ENCODE data around the gene SERPINE2.

Gene SERPINE2

GRCh38 chr2:224039080-224039769 is at the start of gene SERPINE2:
TSS of gene SERPINE2 (minus strand) at chr2:224039286. CDS start at chr2:224001900, 37,386 bp downstream.
- no peak for TF ChIP-seq CTCF (conservative IDR thresholded peaks at IDR 0.05; ENCODE audit: low read depth, low read length)
- peak within 1 kb of the TSS; percentile 96 for H3K4me2 ChIP-seq
- H3K27me3 ChIP-seq (ENCODE audit: insufficient read depth, low read depth): no peaks in the 10 kb centered on the region
- peaks cover 13% of the 10 kb centered on the region for H3K4me1 ChIP-seq (ENCODE audit: low read depth, poor library complexity, severe bottlenecking)
- H3K9ac ChIP-seq: peak within 1 kb of the TSS; percentile 66; the same call in 1 of the 2 replicates
- no peak within 1 kb of the TSS for H3K27ac ChIP-seq
- no peaks in the 10 kb centered on the region for H4K20me1 ChIP-seq (ENCODE audit: insufficient read depth)
- H2AFZ ChIP-seq (ENCODE audit: low read depth): peak within 1 kb of the TSS; percentile 90
- H3K36me3 ChIP-seq (ENCODE audit: insufficient read depth): no peaks in the 10 kb centered on the region
- no peak within 1 kb of the TSS for H3K4me3 ChIP-seq (IDR thresholded peaks at IDR 0.05; ENCODE audit: insufficient read depth, low read depth, low read length)
- no peaks in the 10 kb centered on the region for H3K79me2 ChIP-seq (ENCODE audit: insufficient read depth, low read depth)

- H3K4me1 ChIP-seq (ENCODE audit: low read depth, poor library complexity, severe bottlenecking): no peaks in the 10 kb centered on the region
- no peak overlapping the region for H2AFZ ChIP-seq (ENCODE audit: low read depth)
- TF ChIP-seq CTCF (conservative IDR thresholded peaks at IDR 0.05; ENCODE audit: low read depth, low read length): no peak
- no peak overlapping the region for H3K4me3 ChIP-seq (IDR thresholded peaks at IDR 0.05; ENCODE audit: insufficient read depth, low read depth, low read length)
- no peaks in the 10 kb centered on the region for H3K27me3 ChIP-seq (ENCODE audit: insufficient read depth, low read depth)
- H3K27ac ChIP-seq: no peak overlapping the region
- H3K9ac ChIP-seq: no peak overlapping the region
- no peak overlapping the region for H3K4me2 ChIP-seq
- H3K36me3 ChIP-seq (ENCODE audit: insufficient read depth): no peaks in the 10 kb centered on the region
- no peaks in the 10 kb centered on the region for H4K20me1 ChIP-seq (ENCODE audit: insufficient read depth)
- no peaks in the 10 kb centered on the region for H3K79me2 ChIP-seq (ENCODE audit: insufficient read depth, low read depth)
Measured at GRCh38 chr2:224086226-224086914, 47.3 kb upstream of the SERPINE2 start.

GRCh38 chr2:224085811-224086210 is 46.7 kb upstream of the SERPINE2 start:
- no peak overlapping the region for H2AFZ ChIP-seq (ENCODE audit: low read depth)
- H4K20me1 ChIP-seq (ENCODE audit: insufficient read depth): no peaks in the 10 kb centered on the region
- no peaks in the 10 kb centered on the region for H3K36me3 ChIP-seq (ENCODE audit: insufficient read depth)
- no peak overlapping the region for H3K4me3 ChIP-seq (IDR thresholded peaks at IDR 0.05; ENCODE audit: insufficient read depth, low read depth, low read length)
- H3K27ac ChIP-seq: no peak overlapping the region
- H3K27me3 ChIP-seq (ENCODE audit: insufficient read depth, low read depth): no peaks in the 10 kb centered on the region
- no peaks in the 10 kb centered on the region for H3K4me1 ChIP-seq (ENCODE audit: low read depth, poor library complexity, severe bottlenecking)
- no peaks in the 10 kb centered on the region for H3K79me2 ChIP-seq (ENCODE audit: insufficient read depth, low read depth)
- H3K4me2 ChIP-seq: no peak overlapping the region
- TF ChIP-seq CTCF (conservative IDR thresholded peaks at IDR 0.05; ENCODE audit: low read depth, low read length): no peak
- no peak overlapping the region for H3K9ac ChIP-seq

- H4K20me1 ChIP-seq (ENCODE audit: insufficient read depth): no peaks in the 10 kb centered on the region
- no peak overlapping the region for H3K9ac ChIP-seq
- no peak overlapping the region for H3K4me2 ChIP-seq
- no peak overlapping the region for H2AFZ ChIP-seq (ENCODE audit: low read depth)
- H3K27me3 ChIP-seq (ENCODE audit: insufficient read depth, low read depth): no peaks in the 10 kb centered on the region
- H3K36me3 ChIP-seq (ENCODE audit: insufficient read depth): no peaks in the 10 kb centered on the region
- no peaks in the 10 kb centered on the region for H3K79me2 ChIP-seq (ENCODE audit: insufficient read depth, low read depth)
- no peak overlapping the region for H3K4me3 ChIP-seq (IDR thresholded peaks at IDR 0.05; ENCODE audit: insufficient read depth, low read depth, low read length)
- H3K27ac ChIP-seq: no peak overlapping the region
- TF ChIP-seq CTCF (conservative IDR thresholded peaks at IDR 0.05; ENCODE audit: low read depth, low read length): no peak
- H3K4me1 ChIP-seq (ENCODE audit: low read depth, poor library complexity, severe bottlenecking): no peaks in the 10 kb centered on the region
Measured at GRCh38 chr2:224085246-224085645, 46.2 kb upstream of the SERPINE2 start.

Data from KMS-11 (cell line).